ENCODE data around the gene ABHD10.
"Not testable (repeated sequence)": the region's sequence is repeated elsewhere in the genome, so short reads cannot be mapped to it uniquely, and the experiment has no call there.

Gene ABHD10

DNA sequence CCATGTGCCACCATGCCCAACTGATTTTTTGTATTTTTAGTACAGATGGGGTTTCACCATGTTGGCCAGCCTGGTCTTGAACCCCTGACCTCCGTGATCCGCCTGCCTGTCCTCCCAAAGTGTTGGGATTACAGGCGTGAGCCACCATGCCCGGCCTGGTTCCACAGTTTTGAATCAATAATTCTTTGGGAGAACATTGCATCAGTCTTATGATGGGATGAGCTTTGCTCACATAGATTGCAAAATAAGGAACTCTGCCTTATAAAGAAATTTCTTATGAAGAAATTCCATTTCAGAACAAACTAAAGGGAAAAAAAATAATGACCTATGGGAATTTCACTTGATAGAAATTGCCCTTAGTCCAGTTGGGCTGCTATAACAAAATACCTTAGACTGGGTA is 39.9 kb downstream of the ABHD10 start:
- Histone ChIP-seq H3K27ac (no peak overlapping the region), H3K4me3 (no peak overlapping the region), H3K9me3 (ENCODE audit: low read depth, low read length) (no peaks in the 10 kb centered on the region), H3K9ac (ENCODE audit: insufficient read length) (no peak overlapping the region), H3K36me3 (ENCODE audit: insufficient read depth, low read length) (no peaks in the 10 kb centered on the region)
- TF ChIP-seq EZH2 (IDR thresholded peaks at IDR 0.05) (no peak), FOXP2 (optimal IDR thresholded peaks at IDR 0.05; ENCODE audit: control extremely low read depth, extremely low read length, insufficient read depth) (no peak), POLR2AphosphoS5 (IDR thresholded peaks at IDR 0.05; ENCODE audit: borderline replicate concordance, low read depth, low read length) (no peak)
- DNase-seq (ENCODE audit: low read depth, low spot score) = no peak

DNA sequence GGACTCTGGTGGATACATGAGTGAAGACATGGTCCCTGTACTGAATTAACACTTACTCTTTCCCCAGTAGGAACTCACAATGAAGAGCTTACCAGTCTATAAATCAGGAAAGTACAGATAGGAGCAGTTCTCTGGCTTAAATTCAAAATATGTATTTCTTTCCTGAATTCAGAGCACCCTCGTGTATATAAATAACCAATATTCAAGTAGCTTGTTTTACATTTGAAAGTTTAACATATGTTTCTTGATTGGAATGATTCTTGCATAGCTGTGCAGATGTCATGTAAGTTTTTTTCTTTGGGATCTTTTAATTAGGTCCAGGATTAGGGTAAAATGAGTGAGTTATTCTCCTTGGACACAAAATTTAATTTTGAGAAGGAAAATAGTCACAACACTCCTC is 40.9 kb downstream of the ABHD10 start:
- TF ChIP-seq FOXP2 (optimal IDR thresholded peaks at IDR 0.05; ENCODE audit: control extremely low read depth, extremely low read length, insufficient read depth) (no peak), POLR2AphosphoS5 (IDR thresholded peaks at IDR 0.05; ENCODE audit: borderline replicate concordance, low read depth, low read length) (no peak), EZH2 (IDR thresholded peaks at IDR 0.05) (no peak)
- Histone ChIP-seq H3K36me3 (ENCODE audit: insufficient read depth, low read length) (no peaks in the 10 kb centered on the region), H3K9me3 (ENCODE audit: low read depth, low read length) (no peaks in the 10 kb centered on the region), H3K27ac (no peak overlapping the region), H3K9ac (ENCODE audit: insufficient read length) (no peak overlapping the region), H3K4me3 (no peak overlapping the region)
- DNase-seq (ENCODE audit: low read depth, low spot score) = no peak

DNA sequence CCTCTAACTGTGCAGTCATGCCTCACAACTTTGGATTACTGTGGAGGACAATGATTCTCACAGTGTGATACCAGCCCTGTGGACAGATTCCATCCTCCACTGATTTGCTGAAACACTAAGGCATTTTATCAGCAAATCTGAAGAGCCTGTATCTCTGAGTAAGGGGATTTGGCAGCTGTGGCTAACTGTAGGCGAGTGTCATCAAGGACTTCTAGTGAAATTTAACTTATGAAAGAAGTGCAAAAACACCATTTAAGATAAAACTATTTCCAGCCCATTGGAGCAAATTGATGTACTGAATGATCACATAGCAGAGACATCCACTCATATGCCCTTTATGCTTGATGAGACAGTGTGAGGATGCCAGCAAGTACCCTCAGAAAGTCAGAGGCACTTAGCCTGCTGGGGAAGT is 41.9 kb downstream of the ABHD10 start:
- no peak for DNase-seq (ENCODE audit: low read depth, low spot score)
- H3K36me3 ChIP-seq (ENCODE audit: insufficient read depth, low read length) = no peaks in the 10 kb centered on the region
- H3K9ac ChIP-seq (ENCODE audit: insufficient read length) = no peak overlapping the region
- H3K4me3 ChIP-seq = no peak overlapping the region
- TF ChIP-seq FOXP2 (optimal IDR thresholded peaks at IDR 0.05; ENCODE audit: control extremely low read depth, extremely low read length, insufficient read depth) (no peak), POLR2AphosphoS5 (IDR thresholded peaks at IDR 0.05; ENCODE audit: borderline replicate concordance, low read depth, low read length) (no peak), EZH2 (IDR thresholded peaks at IDR 0.05) (no peak)
- no peak overlapping the region for H3K27ac ChIP-seq
- no peaks in the 10 kb centered on the region for H3K9me3 ChIP-seq (ENCODE audit: low read depth, low read length)

DNA sequence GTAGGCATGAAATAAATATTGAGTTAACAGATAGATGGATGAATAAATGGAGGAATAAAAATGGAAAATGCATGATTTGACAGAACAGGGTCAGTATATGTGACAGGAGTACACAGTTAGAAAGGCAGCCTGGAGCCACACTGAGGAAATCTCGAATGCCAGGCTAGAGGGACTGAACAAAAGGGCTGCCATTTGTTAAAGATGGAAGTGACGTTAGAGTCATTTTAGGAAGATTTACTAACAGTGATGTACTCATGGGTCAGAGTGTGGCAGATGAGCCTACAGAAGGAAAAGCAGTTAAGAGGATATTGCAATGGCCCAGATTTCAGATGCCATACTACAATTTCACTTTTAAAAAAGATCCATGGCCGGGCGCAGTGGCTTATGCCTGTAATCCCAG is 48.3 kb downstream of the ABHD10 start:
- Histone ChIP-seq H3K9me3 (ENCODE audit: low read depth, low read length) (no peaks in the 10 kb centered on the region), H3K27ac (no peak overlapping the region), H3K4me3 (no peak overlapping the region), H3K9ac (ENCODE audit: insufficient read length) (no peak overlapping the region), H3K36me3 (ENCODE audit: insufficient read depth, low read length) (no peaks in the 10 kb centered on the region)
- DNase-seq (ENCODE audit: low read depth, low spot score) = no peak
- TF ChIP-seq FOXP2 (optimal IDR thresholded peaks at IDR 0.05; ENCODE audit: control extremely low read depth, extremely low read length, insufficient read depth) (no peak), EZH2 (IDR thresholded peaks at IDR 0.05) (no peak)

DNA sequence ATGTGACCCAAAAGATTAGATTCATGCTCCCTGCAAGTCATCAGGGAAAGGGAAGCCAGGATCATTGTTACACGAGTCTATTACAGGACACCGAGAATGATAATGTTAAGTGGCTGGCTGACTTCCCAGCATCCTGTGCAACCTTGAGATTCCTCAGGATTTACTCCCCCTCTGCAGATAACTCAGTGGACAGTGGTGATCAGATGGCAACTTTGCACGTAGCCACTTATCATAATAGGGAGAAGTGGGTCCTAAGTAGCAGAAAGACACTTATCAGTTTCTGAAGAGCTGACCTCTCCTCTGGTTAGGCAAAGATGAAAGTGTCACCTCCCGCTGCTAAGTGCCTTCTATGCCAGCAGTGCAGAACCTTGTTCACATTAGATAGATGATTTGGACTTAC is 49.0 kb downstream of the ABHD10 start:
- TF ChIP-seq EZH2 (IDR thresholded peaks at IDR 0.05) (no peak), FOXP2 (optimal IDR thresholded peaks at IDR 0.05; ENCODE audit: control extremely low read depth, extremely low read length, insufficient read depth) (no peak), POLR2AphosphoS5 (IDR thresholded peaks at IDR 0.05; ENCODE audit: borderline replicate concordance, low read depth, low read length) (no peak)
- no peak overlapping the region for H3K4me3 ChIP-seq
- DNase-seq (ENCODE audit: low read depth, low spot score) = no peak
- no peaks in the 10 kb centered on the region for H3K36me3 ChIP-seq (ENCODE audit: insufficient read depth, low read length)
- no peak overlapping the region for H3K9ac ChIP-seq (ENCODE audit: insufficient read length)
- H3K27ac ChIP-seq = no peak overlapping the region
- H3K9me3 ChIP-seq (ENCODE audit: low read depth, low read length) = no peaks in the 10 kb centered on the region

DNA sequence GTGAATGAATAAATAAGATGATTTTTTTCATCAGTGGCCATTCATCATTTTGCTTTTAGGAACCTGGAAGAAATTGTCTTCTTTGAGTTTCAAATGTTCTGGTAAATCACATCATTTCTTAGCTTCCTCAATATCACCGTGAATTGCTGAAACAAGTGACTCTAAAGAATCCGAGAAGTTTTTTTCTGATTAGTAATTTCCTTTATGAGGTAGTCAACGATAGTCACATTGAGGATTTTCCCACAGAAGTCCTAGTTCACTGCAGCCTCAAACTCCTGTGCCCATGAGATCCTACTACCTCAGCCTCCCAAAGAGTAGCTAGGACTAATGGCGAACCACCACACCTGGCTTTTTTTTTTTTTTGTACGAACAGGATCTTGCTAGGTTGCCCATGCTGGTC is 52.1 kb downstream of the ABHD10 start:
- H3K4me3 ChIP-seq = no peak overlapping the region
- no peaks in the 10 kb centered on the region for H3K9me3 ChIP-seq (ENCODE audit: low read depth, low read length)
- no peak overlapping the region for H3K9ac ChIP-seq (ENCODE audit: insufficient read length)
- H3K27ac ChIP-seq = no peak overlapping the region
- TF ChIP-seq EZH2 (IDR thresholded peaks at IDR 0.05) (no peak), FOXP2 (optimal IDR thresholded peaks at IDR 0.05; ENCODE audit: control extremely low read depth, extremely low read length, insufficient read depth) (no peak), POLR2AphosphoS5 (IDR thresholded peaks at IDR 0.05; ENCODE audit: borderline replicate concordance, low read depth, low read length) (no peak)
- DNase-seq (ENCODE audit: low read depth, low spot score) = no peak
- no peaks in the 10 kb centered on the region for H3K36me3 ChIP-seq (ENCODE audit: insufficient read depth, low read length)

DNA sequence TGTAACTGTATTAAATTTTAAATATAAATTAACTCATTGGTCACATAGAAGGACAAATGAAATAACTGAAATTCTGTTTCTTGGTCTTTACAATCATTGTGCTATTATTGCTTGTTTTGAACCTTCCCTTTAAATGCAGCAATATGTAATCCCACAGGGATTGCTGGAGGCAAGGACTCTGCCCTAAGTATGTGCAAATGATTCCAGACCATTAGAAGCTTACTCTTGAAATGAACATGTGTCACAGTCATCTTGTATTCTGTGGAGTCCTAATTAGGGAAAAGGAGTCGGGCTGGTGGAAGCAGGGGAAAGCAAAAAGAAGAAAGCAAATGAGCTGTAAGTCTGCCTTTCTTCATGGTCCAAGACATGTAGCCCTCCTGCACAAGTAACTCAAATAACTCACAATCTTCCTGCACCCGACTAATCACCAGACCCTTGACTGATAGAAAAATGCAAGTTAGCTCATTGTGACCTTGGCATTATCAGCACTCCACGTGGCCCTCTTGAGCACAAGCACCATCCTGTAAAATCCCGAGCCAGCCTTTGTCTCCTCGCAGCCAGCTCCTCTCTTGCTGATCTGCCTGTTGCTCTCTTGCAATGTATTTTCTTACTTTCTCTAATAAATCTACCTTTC is 53.4 kb downstream of the ABHD10 start:
- DNase-seq (ENCODE audit: low read depth, low spot score) = no peak

DNA sequence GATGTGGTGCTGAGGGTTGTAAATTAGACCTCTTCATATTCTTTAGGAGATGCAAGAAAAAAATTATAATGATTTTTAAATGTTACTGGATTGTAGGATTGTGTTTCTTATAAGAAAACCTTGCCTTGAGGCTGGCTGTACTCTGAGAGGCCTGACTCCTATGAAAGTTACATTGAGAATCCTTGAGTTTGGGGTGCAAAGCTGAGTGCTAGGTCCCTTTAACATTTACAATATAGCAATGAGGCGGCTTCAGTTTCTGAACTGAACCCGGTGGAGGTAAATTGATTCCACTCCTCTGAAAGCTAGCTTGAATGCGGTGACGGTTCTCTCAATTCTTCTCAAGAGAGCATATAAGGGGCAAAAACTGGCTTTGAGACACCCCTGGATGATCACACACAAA is 55.6 kb downstream of the ABHD10 start, which contains the start of gene TMPRSS7:
TSS of gene TMPRSS7 (plus strand) at position 301 of the 400 bp plus-strand sequence. CDS start 110 bp downstream, outside the sequence.
- Histone ChIP-seq H3K36me3 (ENCODE audit: insufficient read depth, low read length) (no peaks in the 10 kb centered on the region), H3K4me3 (no peak within 1 kb of the TSS), H3K27ac (no peak within 1 kb of the TSS), H3K9me3 (ENCODE audit: low read depth, low read length) (no peaks in the 10 kb centered on the region), H3K9ac (ENCODE audit: insufficient read length) (no peak within 1 kb of the TSS)
- no peak for DNase-seq (ENCODE audit: low read depth, low spot score)
- TF ChIP-seq POLR2AphosphoS5 (IDR thresholded peaks at IDR 0.05; ENCODE audit: borderline replicate concordance, low read depth, low read length) (no peak), FOXP2 (optimal IDR thresholded peaks at IDR 0.05; ENCODE audit: control extremely low read depth, extremely low read length, insufficient read depth) (no peak), EZH2 (IDR thresholded peaks at IDR 0.05) (no peak)

More for the DNA sequence above, 53.4 kb downstream of the ABHD10 start:
- no peaks in the 10 kb centered on the region for H3K36me3 ChIP-seq (ENCODE audit: insufficient read depth, low read length)
- no peak overlapping the region for H3K4me3 ChIP-seq
- TF ChIP-seq POLR2AphosphoS5 (IDR thresholded peaks at IDR 0.05; ENCODE audit: borderline replicate concordance, low read depth, low read length) (no peak), EZH2 (IDR thresholded peaks at IDR 0.05) (no peak), FOXP2 (optimal IDR thresholded peaks at IDR 0.05; ENCODE audit: control extremely low read depth, extremely low read length, insufficient read depth) (no peak)
- H3K9ac ChIP-seq (ENCODE audit: insufficient read length) = no peak overlapping the region
- H3K27ac ChIP-seq = no peak overlapping the region
- H3K9me3 ChIP-seq (ENCODE audit: low read depth, low read length) = no peaks in the 10 kb centered on the region

DNA sequence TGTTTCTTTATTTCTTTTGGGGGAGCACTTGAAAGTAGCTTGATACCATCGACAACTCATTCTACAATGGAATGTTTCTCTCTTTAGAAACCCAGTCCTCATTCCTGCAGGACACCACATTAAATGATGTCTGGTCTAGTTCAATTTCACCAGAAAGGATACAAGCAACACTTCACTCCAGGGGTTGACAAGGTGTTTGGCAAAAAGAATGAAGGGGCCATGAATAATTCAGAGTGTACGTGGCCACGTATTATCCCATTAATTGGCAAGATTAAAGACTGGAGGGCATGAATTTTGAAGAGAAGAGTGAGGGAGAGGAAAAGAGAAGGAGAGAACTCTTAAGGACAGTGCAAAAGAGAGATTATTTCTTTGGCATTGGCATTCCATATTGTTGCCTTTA is 56.4 kb downstream of the ABHD10 start:
- H3K4me3 ChIP-seq = no peak overlapping the region
- H3K9ac ChIP-seq (ENCODE audit: insufficient read length) = no peak overlapping the region
- H3K9me3 ChIP-seq (ENCODE audit: low read depth, low read length) = no peaks in the 10 kb centered on the region
- no peak for DNase-seq (ENCODE audit: low read depth, low spot score)
- no peak for TF ChIP-seq EZH2 (IDR thresholded peaks at IDR 0.05)
- TF ChIP-seq FOXP2 (optimal IDR thresholded peaks at IDR 0.05; ENCODE audit: control extremely low read depth, extremely low read length, insufficient read depth) = no peak
- no peaks in the 10 kb centered on the region for H3K36me3 ChIP-seq (ENCODE audit: insufficient read depth, low read length)
- H3K27ac ChIP-seq = no peak overlapping the region

DNA sequence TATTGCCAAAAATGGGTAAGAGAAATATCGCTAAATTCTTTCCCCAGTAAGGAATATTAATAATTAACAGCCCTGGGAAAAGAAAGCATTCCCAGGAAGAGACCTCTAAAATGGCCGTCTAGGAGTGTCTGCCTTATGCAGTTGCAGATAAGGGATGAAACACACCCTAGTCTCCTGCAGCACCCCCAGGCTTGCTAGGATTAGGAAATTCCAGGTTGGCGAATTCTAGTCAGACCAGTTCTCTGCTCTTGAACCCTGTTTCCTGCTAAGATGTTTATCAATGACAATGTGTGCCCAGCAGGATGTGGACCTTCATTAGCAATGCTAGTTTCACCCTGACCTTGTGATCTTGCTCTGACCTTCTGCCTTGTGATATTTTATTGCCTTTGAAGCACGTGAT is 58.4 kb downstream of the ABHD10 start:
- not testable (repeated sequence) for H3K4me3 ChIP-seq; H3K9me3 ChIP-seq (ENCODE audit: low read depth, low read length); H3K9ac ChIP-seq (ENCODE audit: insufficient read length); H3K36me3 ChIP-seq (ENCODE audit: insufficient read depth, low read length); H3K27ac ChIP-seq; DNase-seq (ENCODE audit: low read depth, low spot score)

All from SK-N-MC (cell line).